HG03457 (cell line): ENCODE measurements around the gene GATAD2A.

Source experiments
- ATAC-seq: cut with Tn5 transposase; IDR thresholded peaks from one replicate; pipeline ENCODE4 v1.9.1; 2021; ENCODE audit warnings: moderate number of reproducible peaks; ENCODE audit not compliant: unreplicated experiment

Gene GATAD2A

GRCh38 chr19:19487077-19487949 lies 81.8 kb downstream of the GATAD2A start:
- no peak for ATAC-seq

DNA sequence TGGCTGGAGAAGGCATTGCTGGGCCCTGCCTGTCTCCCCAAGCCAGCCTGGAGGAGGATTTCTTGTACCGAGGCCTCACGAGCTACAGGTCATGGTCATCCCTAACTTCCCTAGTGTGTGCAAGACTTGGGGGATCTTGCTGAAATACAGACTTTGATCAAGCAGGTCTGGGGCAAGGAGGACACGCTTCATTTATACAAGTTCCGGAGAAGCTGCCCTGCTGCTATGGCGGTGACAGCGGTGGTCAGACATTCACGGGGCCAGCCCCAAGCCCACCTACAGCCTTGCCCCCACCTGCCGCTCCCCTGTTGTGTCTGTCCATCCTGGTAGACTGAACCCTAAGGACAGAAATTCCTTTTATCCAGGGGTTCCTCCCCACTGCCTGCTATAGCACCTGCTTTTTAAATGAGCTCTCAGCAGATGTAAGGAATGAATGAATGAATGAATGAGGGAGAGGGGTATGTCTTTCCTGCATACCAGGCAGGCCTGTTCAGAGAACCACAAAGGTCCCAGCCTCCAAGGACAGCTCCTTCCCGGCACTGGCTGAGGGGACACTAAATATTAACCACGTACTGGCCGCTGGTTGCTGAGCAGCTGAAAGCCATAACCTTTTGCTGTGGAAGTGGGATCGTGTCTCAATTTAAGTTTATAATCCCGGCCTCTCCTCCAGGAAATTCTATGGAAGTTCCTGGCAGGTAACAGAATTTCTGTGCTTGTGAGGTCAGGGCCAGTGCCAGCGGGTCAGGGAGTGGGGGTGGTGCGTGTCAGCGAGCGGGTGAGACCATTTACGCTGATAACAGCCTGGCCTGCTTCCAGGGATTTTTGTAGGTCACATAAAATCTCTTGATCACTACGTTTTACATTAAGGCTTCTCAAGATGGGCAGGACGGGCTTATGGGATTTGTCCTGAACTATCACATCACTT lies 82.7 kb downstream of the GATAD2A start:
- no peak for ATAC-seq

DNA sequence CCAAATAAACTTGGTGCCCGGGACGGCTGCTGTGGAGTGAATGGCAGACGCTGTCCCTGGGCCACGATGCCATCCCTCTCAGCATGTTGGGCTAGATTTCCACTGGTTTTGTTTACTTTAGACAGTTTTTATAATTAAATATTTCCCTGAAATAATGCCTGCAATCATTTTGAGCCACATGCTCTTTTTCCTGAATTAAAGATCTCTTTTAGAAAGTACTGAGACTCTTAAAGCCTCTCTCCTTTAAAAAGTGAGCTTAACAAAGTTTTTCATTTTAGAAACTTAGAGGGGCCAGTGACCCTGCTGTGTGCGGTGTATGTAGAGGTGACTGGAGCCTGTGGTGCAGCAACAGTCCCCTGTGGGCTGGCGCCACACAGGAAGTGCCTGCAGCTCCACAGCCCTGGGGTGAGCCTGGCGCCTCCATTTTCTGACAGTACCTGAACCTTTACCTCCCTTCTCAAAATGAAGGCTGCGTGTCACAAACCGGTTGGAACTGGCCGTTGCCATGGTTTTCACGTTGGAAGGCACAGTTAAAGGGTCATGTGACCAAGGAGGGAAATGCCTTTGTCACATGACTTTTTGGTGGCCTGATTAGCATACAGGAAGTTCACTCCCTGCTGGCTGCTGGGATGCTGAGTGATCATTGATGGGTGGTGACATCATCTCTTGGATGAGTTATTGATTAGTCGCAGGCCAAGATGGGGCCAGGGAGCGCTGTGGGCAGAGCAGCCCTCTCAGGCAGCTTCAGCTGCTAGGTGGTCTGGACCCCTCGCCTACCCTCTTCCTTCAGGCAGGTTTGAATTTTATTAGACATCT lies 83.6 kb downstream of the GATAD2A start:
- peak; percentile 41 for ATAC-seq

DNA sequence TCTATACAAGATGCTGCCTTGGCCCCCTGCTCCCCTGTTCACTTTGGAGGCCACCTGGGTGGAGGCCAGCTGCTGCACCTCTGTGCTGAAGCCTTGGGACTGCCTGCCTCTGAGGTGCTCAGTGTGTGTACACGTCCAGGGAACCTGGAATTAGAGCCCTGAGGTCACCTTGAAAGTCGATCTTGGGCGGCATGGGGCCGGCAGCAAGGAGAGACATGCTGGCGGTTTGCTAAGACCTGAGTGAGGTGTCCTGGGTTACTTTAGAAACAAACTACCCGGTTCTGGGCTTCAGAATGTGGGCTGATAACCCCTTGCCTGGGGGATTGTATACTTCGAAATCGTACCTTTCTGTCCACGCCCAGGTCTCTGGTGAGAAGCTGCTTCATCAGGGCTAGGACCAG lies 84.3 kb downstream of the GATAD2A start:
- ATAC-seq: no peak

GRCh38 chr19:19490214-19490968 lies 84.9 kb downstream of the GATAD2A start:
- no peak for ATAC-seq

- ATAC-seq: no peak
These were observed 86.0 kb downstream of the GATAD2A start for GRCh38 chr19:19491321-19492025.

DNA sequence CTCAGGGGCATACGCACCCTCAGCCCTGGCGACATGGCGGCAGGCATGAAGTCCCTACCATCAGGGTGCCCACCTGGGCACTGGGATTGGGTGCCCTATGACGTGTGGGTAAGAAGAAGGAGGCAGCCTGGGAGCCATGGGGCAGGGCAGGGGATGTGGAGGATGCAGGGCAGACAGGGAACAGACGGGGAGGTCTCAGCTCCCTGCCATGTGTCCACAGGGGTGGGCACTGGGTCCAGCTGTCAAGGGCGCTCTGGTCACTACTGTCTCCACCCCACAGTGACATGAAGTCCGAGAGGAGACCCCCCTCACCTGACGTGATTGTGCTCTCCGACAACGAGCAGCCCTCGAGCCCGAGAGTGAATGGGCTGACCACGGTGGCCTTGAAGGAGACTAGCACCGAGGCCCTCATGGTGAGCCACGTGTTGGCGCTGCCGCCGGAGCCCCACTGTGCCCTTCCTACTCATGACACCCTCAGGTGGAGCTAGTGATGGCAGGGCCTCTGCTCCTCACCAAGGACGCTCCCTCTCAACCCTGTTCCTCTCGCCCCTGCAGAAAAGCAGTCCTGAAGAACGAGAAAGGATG lies 86.6 kb downstream of the GATAD2A start:
- ATAC-seq: no peak

- ATAC-seq: no peak
These were observed 88.5 kb downstream of the GATAD2A start for GRCh38 chr19:19493841-19494546.

- ATAC-seq: no peak
These were observed 90.4 kb downstream of the GATAD2A start for GRCh38 chr19:19495614-19496603.

DNA sequence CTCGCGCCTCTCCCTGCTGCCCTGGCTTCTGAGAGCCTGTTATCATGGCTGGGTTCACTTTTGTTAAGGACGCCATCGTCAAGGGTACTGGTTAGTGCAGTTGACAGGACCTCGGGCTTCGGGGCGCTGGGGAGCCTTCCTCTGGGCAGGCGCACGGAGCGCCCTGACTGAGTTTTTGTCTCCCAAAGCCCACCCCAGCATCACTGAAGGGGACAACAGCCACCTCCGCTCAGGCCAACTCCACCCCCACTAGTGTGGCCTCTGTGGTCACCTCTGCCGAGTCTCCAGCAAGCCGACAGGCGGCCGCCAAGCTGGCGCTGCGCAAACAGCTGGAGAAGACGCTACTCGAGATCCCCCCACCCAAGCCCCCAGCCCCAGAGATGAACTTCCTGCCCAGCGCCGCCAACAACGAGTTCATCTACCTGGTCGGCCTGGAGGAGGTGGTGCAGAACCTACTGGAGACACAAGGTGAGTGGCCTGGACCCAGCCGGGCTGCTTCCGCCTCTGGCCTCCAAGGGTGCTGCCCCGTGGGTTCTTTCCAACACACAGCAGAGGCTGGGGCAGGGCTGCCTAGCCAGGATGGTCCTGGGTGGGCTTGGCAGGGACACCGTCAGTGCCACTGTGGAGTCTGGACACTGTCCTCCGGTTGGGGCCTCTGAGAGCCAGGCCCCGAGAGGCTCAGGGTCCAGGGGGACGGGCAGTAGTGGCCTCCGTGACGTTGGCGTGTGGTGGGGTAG lies 92.9 kb downstream of the GATAD2A start:
- no peak for ATAC-seq

- ATAC-seq: no peak
These were observed 94.0 kb downstream of the GATAD2A start for GRCh38 chr19:19499272-19499995.

DNA sequence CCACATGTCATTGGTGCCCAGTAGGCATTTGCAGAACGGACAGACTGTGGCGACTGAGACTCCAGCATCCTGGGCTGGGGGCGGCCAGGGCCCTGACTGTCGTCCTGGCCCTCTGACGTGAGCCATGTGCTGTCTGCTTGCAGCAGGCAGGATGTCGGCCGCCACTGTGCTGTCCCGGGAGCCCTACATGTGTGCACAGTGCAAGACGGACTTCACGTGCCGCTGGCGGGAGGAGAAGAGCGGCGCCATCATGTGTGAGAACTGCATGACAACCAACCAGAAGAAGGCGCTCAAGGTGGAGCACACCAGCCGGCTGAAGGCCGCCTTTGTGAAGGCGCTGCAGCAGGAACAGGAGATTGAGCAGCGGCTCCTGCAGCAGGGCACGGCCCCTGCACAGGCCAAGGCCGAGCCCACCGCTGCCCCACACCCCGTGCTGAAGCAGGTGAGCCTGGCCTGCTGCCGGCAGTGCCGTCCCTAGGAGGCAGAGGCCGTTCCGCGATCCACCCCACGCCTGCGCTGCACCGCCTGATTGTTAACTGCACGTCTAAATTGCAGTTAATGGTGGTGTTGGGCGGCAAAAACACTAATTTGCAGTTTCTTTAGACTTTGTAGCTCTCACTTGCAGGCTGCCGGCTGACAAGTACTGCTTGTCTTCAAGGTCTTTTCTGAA lies 95.6 kb downstream of the GATAD2A start:
- no peak for ATAC-seq

- ATAC-seq: no peak
These were observed 96.3 kb downstream of the GATAD2A start for GRCh38 chr19:19501798-19502197.

GRCh38 chr19:19502281-19502680 lies 96.8 kb downstream of the GATAD2A start:
- no peak for ATAC-seq

DNA sequence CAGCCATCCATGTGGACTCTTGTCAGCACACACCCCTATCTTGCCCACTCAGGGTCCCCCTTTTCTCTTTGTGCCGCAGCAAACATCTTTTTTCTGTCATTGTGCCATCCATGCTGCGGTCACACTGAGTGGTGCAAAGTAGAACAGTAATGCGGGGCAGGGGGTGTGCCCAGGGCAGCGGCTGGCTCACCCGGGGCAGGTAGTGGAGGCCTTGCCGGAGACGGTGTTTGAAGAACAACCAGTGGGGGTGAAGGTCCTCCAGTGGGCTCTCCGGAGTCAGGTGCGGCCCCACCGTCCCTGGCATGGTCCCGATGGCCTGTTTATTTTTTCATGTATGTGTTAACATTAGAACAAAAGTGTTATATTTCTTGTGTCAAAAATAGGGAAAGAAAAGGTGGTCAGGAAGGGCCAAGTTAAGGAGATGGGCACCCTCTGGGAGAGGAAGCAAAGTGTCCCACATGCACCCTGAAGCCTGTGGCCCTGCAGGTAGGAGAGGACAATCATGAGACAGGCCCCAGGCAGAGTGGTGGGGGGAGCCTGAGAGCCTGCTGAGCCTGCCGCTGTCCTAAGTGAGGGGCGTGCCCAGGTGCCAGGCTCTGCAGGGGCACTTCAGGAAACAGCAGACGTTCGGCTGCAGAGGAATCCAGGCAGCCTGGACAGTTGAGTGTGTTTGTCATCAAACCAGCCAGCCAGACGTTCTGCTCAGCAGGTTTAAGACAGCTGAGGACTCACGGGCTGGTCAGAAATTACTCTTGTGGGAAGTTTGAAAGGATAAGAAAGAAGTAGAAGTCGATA lies 97.5 kb downstream of the GATAD2A start:
- ATAC-seq: no peak
